ENCODE data around the gene PLEKHH2. TPM values are rescaled to one million over a fixed set of nuclear protein-coding genes. Genes with fewer than 3 reads are reported as not detected.

Gene PLEKHH2
- total RNA-seq, 1 experiment from 2014 or later = 3.1 TPM

- Histone ChIP-seq H2BK12ac (ENCODE audit: insufficient read length, low read depth, low read length) (no peak overlapping the region), H3K23me2 (ENCODE audit: insufficient read length, low read depth, low read length, poor library complexity, severe bottlenecking) (no peaks in the 10 kb centered on the region), H3K4me1 (ENCODE audit: insufficient read depth, low read length) (no peaks in the 10 kb centered on the region), H3K4ac (ENCODE audit: low read depth, low read length) (no peak overlapping the region), H4K91ac (ENCODE audit: insufficient read length, low read depth, low read length) (no peak overlapping the region), H3K27me3 (ENCODE audit: insufficient read depth, low read length) (no peaks in the 10 kb centered on the region), H3K27ac (ENCODE audit: insufficient read length, low read depth, low read length) (no peak overlapping the region), H3K23ac (ENCODE audit: insufficient read length, low read depth, low read length) (no peak overlapping the region), H3K9ac (ENCODE audit: extremely low read depth, insufficient read length, low read length) (no peak overlapping the region), H3K4me2 (ENCODE audit: insufficient read depth, insufficient read length, low read length) (no peak overlapping the region), H3K79me2 (ENCODE audit: insufficient read depth, low read length) (no peaks in the 10 kb centered on the region), H2AK5ac (ENCODE audit: insufficient read length, low read length) (no peak overlapping the region), H2BK5ac (ENCODE audit: insufficient read length, low read length) (no peak overlapping the region), H3K56ac (ENCODE audit: insufficient read length, low read depth, low read length) (no peak overlapping the region), H2BK20ac (ENCODE audit: low read depth, low read length, poor library complexity, severe bottlenecking) (no peak overlapping the region), H2BK120ac (ENCODE audit: low read depth, low read length, poor library complexity, severe bottlenecking) (no peak overlapping the region), H2AFZ (ENCODE audit: low read length) (no peak overlapping the region), H3K9me3 (ENCODE audit: control insufficient read depth, low read depth, low read length) (no peaks in the 10 kb centered on the region), H4K5ac (ENCODE audit: insufficient read length, low read depth, low read length) (no peak overlapping the region), H4K8ac (replicated peaks; ENCODE audit: insufficient read length, low read depth, low read length) (no peak overlapping the region), H4K20me1 (ENCODE audit: control insufficient read depth, insufficient read depth, insufficient read length) (no peaks in the 10 kb centered on the region), H3K79me1 (ENCODE audit: insufficient read depth, low read depth, low read length, poor library complexity, severe bottlenecking) (no peaks in the 10 kb centered on the region), H3K18ac (ENCODE audit: insufficient read length, low read depth, low read length) (no peak overlapping the region), H3K14ac (ENCODE audit: insufficient read depth, low read length) (no peak overlapping the region), H2BK15ac (ENCODE audit: low read depth, low read length) (no peak overlapping the region), H3T11ph (ENCODE audit: low read length) (no peak overlapping the region)
- Mint-ChIP-seq H3K27me3 (ENCODE audit: low read depth) (no peaks in the 10 kb centered on the region), H3K9me3 (no peaks in the 10 kb centered on the region), H3K4me3 (no peak overlapping the region), H3K27ac (no peak overlapping the region), H3K4me1 (peaks cover 0 to 6% of the 10 kb centered on the region in 2 experiments; a peak in 2 of 4 replicates), H3K36me3 (ENCODE audit: insufficient read depth in 1 of 3, low read depth in 3 of 3) (no peaks in the 10 kb centered on the region)
- DNase-seq = no peak
- WGBS (ENCODE audit: extremely low coverage, insufficient read length, low lambda C conversion rate) = no CpG with 5 or more reads among the region's 2 CpGs
- TF ChIP-seq, protein P1, sequence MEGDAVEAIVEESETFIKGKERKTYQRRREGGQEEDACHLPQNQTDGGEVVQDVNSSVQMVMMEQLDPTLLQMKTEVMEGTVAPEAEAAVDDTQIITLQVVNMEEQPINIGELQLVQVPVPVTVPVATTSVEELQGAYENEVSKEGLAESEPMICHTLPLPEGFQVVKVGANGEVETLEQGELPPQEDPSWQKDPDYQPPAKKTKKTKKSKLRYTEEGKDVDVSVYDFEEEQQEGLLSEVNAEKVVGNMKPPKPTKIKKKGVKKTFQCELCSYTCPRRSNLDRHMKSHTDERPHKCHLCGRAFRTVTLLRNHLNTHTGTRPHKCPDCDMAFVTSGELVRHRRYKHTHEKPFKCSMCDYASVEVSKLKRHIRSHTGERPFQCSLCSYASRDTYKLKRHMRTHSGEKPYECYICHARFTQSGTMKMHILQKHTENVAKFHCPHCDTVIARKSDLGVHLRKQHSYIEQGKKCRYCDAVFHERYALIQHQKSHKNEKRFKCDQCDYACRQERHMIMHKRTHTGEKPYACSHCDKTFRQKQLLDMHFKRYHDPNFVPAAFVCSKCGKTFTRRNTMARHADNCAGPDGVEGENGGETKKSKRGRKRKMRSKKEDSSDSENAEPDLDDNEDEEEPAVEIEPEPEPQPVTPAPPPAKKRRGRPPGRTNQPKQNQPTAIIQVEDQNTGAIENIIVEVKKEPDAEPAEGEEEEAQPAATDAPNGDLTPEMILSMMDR (conservative IDR thresholded peaks at IDR 0.05) = no peak
Measured at GRCh38 chr2:43763091-43763490, 126.0 kb downstream of the PLEKHH2 start.

Data from H9 (cell line).